GM12878 (cell line): ENCODE measurements around the gene SHROOM2. TPM values are rescaled to one million over a fixed set of nuclear protein-coding genes. Genes with fewer than 3 reads are reported as not detected.

Experiments used
- BCLAF1 ChIP-seq: fragments of 450-650 bp; IDR thresholded peaks from 2 replicates; pipeline ENCODE4 v1.6.1; 2017; ENCODE audit warnings: antibody characterized with exemption, mild to moderate bottlenecking, moderate library complexity
- EZH2 ChIP-seq: IDR thresholded peaks from 2 replicates; pipeline ENCODE4 v1.6.1; 2012; ENCODE audit warnings: low read depth, mild to moderate bottlenecking, control low read depth, inconsistent platforms, low read length, borderline replicate concordance; ENCODE audit not compliant: control insufficient read depth
- FOXK2 ChIP-seq: fragments of 450-650 bp; IDR thresholded peaks from 2 replicates; pipeline ENCODE4 v1.6.1; 2017; ENCODE audit warnings: mild to moderate bottlenecking, moderate library complexity
- FOXM1 ChIP-seq: IDR thresholded peaks from 2 replicates; pipeline ENCODE4 v1.6.1; 2012; ENCODE audit warnings: low read depth, mild to moderate bottlenecking, inconsistent platforms, low read length, moderate library complexity
- HSF1 ChIP-seq: fragments of 150-350 bp; IDR thresholded peaks from 2 replicates; pipeline ENCODE4 v1.6.1; 2014; ENCODE audit warnings: mild to moderate bottlenecking, low read depth, low read length
- NFXL1 ChIP-seq: fragments of 450-650 bp; IDR thresholded peaks from 2 replicates; pipeline ENCODE4 v1.6.1; 2017; ENCODE audit warnings: antibody characterized with exemption, mild to moderate bottlenecking, borderline replicate concordance
- NFYA ChIP-seq: IDR thresholded peaks from 2 replicates; pipeline ENCODE4 v1.6.1; 2011; ENCODE audit warnings: low read depth, mild to moderate bottlenecking, low read length, improper control_type of control experiment, borderline replicate concordance
- SP1 ChIP-seq: IDR thresholded peaks from one replicate; pipeline ENCODE4 v1.6.1; 2011; ENCODE audit warnings: low read depth, low read length
- SUZ12 ChIP-seq: fragments of 200-600 bp; sonication (generic); IDR thresholded peaks from one replicate; pipeline ENCODE4 v1.6.1; 2018; ENCODE audit warnings: antibody characterized with exemption, mild to moderate bottlenecking; ENCODE audit not compliant: unreplicated experiment
- TBL1XR1 ChIP-seq: IDR thresholded peaks from 2 replicates; pipeline ENCODE4 v1.6.1; 2012; ENCODE audit warnings: low read depth, low read length, improper control_type of control experiment
- TCF3 ChIP-seq: IDR thresholded peaks from 2 replicates; pipeline ENCODE4 v1.6.1; 2012; ENCODE audit warnings: low read depth, mild to moderate bottlenecking, low read length, borderline replicate concordance; ENCODE audit not compliant: insufficient read depth
- TCF7 ChIP-seq: IDR thresholded peaks from 2 replicates; pipeline ENCODE4 v1.6.1; 2014; ENCODE audit warnings: antibody characterized with exemption, borderline replicate concordance
- YBX1 ChIP-seq: fragments of 450-650 bp; IDR thresholded peaks from 2 replicates; pipeline ENCODE4 v1.6.1; 2016; ENCODE audit warnings: antibody characterized with exemption
- ZSCAN29 ChIP-seq: fragments of 450-650 bp; IDR thresholded peaks from 2 replicates; pipeline ENCODE4 v1.6.1; 2017; ENCODE audit warnings: mild to moderate bottlenecking, moderate library complexity
- polyA plus RNA-seq, 11 experiments: library from polyadenylated mRNA; depleted of rRNA in 4 of 11; unstranded in 6 of 11; stranded (reverse) in 5 of 11; fragments of >200 nt; fragmentation: Nextera tagmentation in 4 of 11; fragmentation: Illumina TruSeq in 1 of 11; extraction: Ambion mirVana in 4 of 11; extraction: Trizol in 1 of 11; gene quantifications; 1 replicate in 1 of 11; 2 replicates in 10 of 11; pipeline versions ENCODE4 v1.2.1 to v1.2.3, GENCODE V29; 2011 to 2016; ENCODE audit warnings: inconsistent platforms in 2 of 11, missing spikeins in 2 of 11, low read depth in 1 of 11
- total RNA-seq, 4 experiments: library from RNA; depleted of rRNA in 3 of 4; stranded (reverse); fragments of >200 nt in 3 of 4; fragmentation: Illumina TruSeq in 1 of 4; extraction: Trizol in 1 of 4; gene quantifications; 2 replicates each; pipeline versions ENCODE4 v1.2.1 to v1.2.3, GENCODE V29; 2013 to 2021
- TF ChIP-seq, protein P1 (sequence below): fragments of 450-650 bp; formaldehyde crosslinking; IDR thresholded peaks from 2 replicates; pipeline ENCODE4 v1.4.0; 2022; ENCODE audit warnings: mild to moderate bottlenecking, moderate library complexity
- TF ChIP-seq, protein P2 (sequence below): fragments of 450-650 bp; IDR thresholded peaks from 2 replicates; pipeline ENCODE4 v1.6.1; 2017; ENCODE audit warnings: mild to moderate bottlenecking
- TF ChIP-seq, protein P3 (sequence below): fragments of 450-650 bp; IDR thresholded peaks from 2 replicates; pipeline ENCODE4 v1.6.1; 2018; ENCODE audit warnings: mild to moderate bottlenecking, low read depth, moderate library complexity; ENCODE audit not compliant: partially characterized antibody

Gene SHROOM2
- total and polyA plus RNA-seq, 10 of the 15 experiments (the other 5 are each of a cell fraction or from before 2014, with no cell fraction given): under 0.01 to 0.15 (median 0.09) TPM; not detected in 2

DNA sequence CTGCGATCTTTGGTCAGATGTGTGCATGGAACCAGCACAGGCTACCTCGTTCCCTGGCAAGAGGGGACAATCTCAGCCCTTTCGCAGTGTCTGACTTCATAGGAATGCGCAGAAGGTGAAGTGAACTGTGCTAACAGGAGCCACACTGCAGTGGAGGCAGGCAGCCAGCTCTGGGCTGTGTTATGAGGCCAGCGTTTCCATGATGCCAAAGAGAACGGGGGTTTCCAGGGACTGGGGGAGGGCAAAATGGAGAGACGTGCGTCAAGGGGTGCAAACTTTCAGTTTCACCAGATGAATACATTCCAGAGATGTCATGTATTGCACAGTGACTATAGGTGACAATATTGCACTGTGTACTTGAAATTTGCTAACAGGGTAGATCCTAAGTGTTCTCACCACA is 211.3 kb downstream of the SHROOM2 start (continued):
- TF ChIP-seq BCLAF1 (no peak), YBX1 (no peak), HSF1 (no peak), NFYA (no peak), FOXK2 (no peak), SP1 (no peak), NFXL1 (no peak), TBL1XR1 (no peak), FOXM1 (no peak), TCF3 (no peak), EZH2 (no peak), SUZ12 (no peak), ZSCAN29 (no peak), TCF7 (no peak)
- TF ChIP-seq, protein P1, sequence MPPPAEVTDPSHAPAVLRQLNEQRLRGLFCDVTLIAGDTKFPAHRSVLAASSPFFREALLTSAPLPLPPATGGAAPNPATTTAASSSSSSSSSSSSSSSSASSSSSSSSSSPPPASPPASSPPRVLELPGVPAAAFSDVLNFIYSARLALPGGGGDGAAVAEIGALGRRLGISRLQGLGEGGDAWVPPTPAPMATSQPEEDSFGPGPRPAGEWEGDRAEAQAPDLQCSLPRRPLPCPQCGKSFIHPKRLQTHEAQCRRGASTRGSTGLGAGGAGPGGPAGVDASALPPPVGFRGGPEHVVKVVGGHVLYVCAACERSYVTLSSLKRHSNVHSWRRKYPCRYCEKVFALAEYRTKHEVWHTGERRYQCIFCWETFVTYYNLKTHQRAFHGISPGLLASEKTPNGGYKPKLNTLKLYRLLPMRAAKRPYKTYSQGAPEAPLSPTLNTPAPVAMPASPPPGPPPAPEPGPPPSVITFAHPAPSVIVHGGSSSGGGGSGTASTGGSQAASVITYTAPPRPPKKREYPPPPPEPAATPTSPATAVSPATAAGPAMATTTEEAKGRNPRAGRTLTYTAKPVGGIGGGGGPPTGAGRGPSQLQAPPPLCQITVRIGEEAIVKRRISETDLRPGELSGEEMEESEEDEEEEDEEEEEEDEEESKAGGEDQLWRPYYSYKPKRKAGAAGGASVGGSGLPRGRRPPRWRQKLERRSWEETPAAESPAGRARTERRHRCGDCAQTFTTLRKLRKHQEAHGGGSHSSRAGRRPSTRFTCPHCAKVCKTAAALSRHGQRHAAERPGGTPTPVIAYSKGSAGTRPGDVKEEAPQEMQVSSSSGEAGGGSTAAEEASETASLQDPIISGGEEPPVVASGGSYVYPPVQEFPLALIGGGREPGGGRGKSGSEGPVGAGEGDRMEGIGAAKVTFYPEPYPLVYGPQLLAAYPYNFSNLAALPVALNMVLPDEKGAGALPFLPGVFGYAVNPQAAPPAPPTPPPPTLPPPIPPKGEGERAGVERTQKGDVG (CRISPR knock-in tag): no peak
- TF ChIP-seq, protein P2, sequence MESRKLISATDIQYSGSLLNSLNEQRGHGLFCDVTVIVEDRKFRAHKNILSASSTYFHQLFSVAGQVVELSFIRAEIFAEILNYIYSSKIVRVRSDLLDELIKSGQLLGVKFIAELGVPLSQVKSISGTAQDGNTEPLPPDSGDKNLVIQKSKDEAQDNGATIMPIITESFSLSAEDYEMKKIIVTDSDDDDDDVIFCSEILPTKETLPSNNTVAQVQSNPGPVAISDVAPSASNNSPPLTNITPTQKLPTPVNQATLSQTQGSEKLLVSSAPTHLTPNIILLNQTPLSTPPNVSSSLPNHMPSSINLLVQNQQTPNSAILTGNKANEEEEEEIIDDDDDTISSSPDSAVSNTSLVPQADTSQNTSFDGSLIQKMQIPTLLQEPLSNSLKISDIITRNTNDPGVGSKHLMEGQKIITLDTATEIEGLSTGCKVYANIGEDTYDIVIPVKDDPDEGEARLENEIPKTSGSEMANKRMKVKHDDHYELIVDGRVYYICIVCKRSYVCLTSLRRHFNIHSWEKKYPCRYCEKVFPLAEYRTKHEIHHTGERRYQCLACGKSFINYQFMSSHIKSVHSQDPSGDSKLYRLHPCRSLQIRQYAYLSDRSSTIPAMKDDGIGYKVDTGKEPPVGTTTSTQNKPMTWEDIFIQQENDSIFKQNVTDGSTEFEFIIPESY: no peak
- TF ChIP-seq, protein P3, sequence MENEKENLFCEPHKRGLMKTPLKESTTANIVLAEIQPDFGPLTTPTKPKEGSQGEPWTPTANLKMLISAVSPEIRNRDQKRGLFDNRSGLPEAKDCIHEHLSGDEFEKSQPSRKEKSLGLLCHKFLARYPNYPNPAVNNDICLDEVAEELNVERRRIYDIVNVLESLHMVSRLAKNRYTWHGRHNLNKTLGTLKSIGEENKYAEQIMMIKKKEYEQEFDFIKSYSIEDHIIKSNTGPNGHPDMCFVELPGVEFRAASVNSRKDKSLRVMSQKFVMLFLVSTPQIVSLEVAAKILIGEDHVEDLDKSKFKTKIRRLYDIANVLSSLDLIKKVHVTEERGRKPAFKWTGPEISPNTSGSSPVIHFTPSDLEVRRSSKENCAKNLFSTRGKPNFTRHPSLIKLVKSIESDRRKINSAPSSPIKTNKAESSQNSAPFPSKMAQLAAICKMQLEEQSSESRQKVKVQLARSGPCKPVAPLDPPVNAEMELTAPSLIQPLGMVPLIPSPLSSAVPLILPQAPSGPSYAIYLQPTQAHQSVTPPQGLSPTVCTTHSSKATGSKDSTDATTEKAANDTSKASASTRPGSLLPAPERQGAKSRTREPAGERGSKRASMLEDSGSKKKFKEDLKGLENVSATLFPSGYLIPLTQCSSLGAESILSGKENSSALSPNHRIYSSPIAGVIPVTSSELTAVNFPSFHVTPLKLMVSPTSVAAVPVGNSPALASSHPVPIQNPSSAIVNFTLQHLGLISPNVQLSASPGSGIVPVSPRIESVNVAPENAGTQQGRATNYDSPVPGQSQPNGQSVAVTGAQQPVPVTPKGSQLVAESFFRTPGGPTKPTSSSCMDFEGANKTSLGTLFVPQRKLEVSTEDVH: no peak
